Sigmoid colon (tissue), 4 donors: ENCODE data around the gene MCRS1.

ENCODE experiments used
- POLR2AphosphoS5 ChIP-seq, 4 donors: sonication (generic); formaldehyde crosslinking; IDR thresholded peaks; one replicate each; pipeline ENCODE4 v1.6.1; 2017; ENCODE audit warnings: antibody characterized with exemption in 4 of 4
- TF ChIP-seq, protein P1 (sequence below), 4 experiments: fragments of 450-650 bp in 3 of 4; fragments of 200-600 bp in 1 of 4; IDR thresholded peaks; one replicate each; pipeline ENCODE4 v1.5.1; 2016 to 2019; ENCODE audit warnings: antibody characterized with exemption in 4 of 4, mild to moderate bottlenecking in 3 of 4, moderate library complexity in 2 of 4

DNA sequence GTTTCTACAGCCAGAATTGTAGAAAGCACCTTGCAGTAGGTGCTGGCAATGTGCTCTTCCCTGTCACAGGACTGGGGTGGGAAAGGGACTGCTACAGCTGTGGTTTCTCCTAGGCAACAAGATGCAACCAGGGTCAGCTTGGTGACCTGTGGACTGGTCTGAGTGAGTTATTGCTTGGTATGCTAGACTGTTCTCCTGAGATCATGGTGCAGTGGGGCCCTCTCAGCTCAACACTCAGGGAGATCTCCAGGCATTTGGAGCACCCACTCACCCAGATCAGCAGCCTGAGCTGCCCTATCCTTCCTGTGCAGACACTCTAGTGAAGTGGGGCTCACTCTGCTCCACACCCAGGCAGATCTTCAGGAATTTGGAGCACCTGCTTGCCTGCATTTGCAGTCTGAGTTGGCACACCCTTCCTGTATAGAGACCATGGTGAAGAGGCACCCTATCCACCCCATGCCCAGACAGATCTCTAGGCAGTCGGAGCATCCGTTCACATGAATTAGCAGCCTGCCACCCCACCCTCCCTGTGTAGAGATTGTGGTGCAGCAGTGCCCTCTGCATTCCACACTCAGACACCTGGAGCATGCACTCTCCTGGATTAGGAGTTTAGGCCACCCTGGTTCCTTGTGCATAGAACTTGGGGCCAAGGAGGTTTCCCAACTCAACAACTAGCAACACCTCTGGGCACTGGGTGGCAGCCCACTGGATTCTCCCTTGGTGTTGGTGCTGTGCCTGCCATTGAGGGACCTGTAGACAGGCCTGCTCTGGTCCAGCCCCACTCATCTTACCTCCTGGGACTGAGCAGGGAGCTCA, 41.3 kb upstream of the MCRS1 start:
- TF ChIP-seq, protein P1, sequence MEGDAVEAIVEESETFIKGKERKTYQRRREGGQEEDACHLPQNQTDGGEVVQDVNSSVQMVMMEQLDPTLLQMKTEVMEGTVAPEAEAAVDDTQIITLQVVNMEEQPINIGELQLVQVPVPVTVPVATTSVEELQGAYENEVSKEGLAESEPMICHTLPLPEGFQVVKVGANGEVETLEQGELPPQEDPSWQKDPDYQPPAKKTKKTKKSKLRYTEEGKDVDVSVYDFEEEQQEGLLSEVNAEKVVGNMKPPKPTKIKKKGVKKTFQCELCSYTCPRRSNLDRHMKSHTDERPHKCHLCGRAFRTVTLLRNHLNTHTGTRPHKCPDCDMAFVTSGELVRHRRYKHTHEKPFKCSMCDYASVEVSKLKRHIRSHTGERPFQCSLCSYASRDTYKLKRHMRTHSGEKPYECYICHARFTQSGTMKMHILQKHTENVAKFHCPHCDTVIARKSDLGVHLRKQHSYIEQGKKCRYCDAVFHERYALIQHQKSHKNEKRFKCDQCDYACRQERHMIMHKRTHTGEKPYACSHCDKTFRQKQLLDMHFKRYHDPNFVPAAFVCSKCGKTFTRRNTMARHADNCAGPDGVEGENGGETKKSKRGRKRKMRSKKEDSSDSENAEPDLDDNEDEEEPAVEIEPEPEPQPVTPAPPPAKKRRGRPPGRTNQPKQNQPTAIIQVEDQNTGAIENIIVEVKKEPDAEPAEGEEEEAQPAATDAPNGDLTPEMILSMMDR (IDR thresholded peaks at IDR 0.05), result no peak
- TF ChIP-seq POLR2AphosphoS5 (IDR thresholded peaks at IDR 0.05), result no peak
